Measurements from ENCODE around the gene PPA1. TPM values are rescaled to one million over a fixed set of nuclear protein-coding genes. Genes with fewer than 3 reads are reported as not detected.
A peak's percentile ranks its signal among the peaks of the same experiment; 100 is the strongest.

PPA1 gene
- total RNA-seq, 2 experiments from 2014 or later = 69.0 to 69.3 TPM

DNA sequence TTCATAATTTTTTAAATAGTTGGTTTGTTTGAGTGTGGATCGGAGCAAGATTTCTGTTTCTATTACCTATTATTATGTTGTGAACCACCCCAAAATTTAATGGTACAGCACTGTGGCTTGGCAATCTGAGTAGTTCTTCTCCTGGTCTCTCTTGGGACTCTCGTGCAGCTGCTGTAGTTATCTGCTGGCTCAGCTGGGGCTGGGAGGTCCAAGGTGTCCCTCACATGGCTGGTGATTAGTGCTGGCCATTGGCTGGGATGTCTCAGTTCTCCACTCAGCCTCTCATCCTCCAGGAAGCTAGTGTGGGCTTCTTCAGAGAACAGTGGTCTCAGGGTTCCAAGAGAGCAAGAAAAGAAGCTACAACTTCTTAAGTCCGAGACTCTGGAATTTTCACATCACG, 35.1 kb upstream of the PPA1 start:
- CTCF ChIA-PET = no interaction called here
- Histone ChIP-seq H3K9me3 (ENCODE audit: control insufficient read depth in 1 of 2, insufficient read depth in 1 of 2, low read length in 2 of 2) (peaks cover 0 to 3% of the 10 kb centered on the region in 2 experiments), H3K4me1 (ENCODE audit: insufficient read depth, low read length) (peaks cover 8% of the 10 kb centered on the region), H3K4me3 (ENCODE audit: low read length) (no peak overlapping the region), H3K27ac (ENCODE audit: low read depth in 1 of 2, low read length in 2 of 2) (no peak overlapping the region), H3K27me3 (ENCODE audit: control insufficient read depth in 1 of 2, insufficient read depth in 2 of 2, low read length in 2 of 2) (no peaks in the 10 kb centered on the region), H3K36me3 (ENCODE audit: insufficient read depth, low read length) (no peaks in the 10 kb centered on the region)
- Mint-ChIP-seq H3K9me3 (no peaks in the 10 kb centered on the region), H3K4me1 (ENCODE audit: low read depth) (peaks cover 10% of the 10 kb centered on the region), H3K36me3 (ENCODE audit: low read depth) (no peaks in the 10 kb centered on the region), H3K27ac (no peak overlapping the region), H3K4me3 (no peak overlapping the region), H3K27me3 (peaks cover 4% of the 10 kb centered on the region)
- POLR2A ChIA-PET = no interaction called here
- intact Hi-C loops (cut with DNase I, micrococcal nuclease) = loop anchor here in 1 of 2 experiments (5.0 kb wide), 1 partner anchor 36 kb away; the partner anchor contains the start of gene PPA1
- TF ChIP-seq, protein P1, sequence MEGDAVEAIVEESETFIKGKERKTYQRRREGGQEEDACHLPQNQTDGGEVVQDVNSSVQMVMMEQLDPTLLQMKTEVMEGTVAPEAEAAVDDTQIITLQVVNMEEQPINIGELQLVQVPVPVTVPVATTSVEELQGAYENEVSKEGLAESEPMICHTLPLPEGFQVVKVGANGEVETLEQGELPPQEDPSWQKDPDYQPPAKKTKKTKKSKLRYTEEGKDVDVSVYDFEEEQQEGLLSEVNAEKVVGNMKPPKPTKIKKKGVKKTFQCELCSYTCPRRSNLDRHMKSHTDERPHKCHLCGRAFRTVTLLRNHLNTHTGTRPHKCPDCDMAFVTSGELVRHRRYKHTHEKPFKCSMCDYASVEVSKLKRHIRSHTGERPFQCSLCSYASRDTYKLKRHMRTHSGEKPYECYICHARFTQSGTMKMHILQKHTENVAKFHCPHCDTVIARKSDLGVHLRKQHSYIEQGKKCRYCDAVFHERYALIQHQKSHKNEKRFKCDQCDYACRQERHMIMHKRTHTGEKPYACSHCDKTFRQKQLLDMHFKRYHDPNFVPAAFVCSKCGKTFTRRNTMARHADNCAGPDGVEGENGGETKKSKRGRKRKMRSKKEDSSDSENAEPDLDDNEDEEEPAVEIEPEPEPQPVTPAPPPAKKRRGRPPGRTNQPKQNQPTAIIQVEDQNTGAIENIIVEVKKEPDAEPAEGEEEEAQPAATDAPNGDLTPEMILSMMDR (IDR thresholded peaks at IDR 0.05) = no peak
- ATAC-seq (ENCODE audit: poor library complexity) = no peak
- no peak for DNase-seq

DNA sequence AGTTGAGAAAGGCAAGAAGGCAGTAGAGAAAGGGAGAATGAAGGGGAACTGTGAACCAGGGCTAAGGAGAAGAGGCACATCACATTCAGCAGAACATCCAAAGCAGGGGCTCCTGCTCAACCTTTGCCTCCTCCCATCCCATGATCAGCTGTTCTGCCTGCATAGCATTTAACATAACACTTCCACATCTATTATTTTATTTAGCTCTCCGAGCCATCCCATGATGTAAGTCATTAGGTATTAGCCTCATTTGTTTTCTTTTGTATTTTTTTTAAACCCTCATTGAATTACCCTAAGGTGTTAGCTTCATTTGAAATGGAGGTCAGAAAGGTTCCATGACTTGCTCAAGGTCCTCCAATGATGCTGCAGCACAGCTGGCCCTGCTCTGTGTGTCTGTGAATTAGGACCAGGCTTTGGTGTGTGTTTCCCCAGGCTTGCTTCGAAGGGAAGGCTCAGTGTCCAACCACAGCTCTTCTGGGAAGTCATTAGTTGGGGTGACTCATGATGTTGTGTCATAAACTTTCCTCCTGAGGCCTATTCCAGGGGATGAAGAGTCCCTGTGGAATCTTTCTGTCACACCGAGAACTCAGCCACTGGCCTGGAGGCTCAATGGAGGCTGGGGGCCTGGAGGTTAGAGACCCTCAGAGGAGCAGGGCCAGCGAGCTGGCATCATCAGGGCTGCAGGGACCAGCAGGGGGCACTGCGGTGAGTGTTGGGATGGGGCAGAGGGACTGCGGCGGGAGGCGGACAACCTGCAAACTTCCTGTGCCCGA, 34.1 kb upstream of the PPA1 start:
- H3K36me3 Mint-ChIP-seq (ENCODE audit: low read depth) = no peaks in the 10 kb centered on the region
- Histone ChIP-seq H3K9me3 (ENCODE audit: control insufficient read depth in 1 of 2, insufficient read depth in 1 of 2, low read length in 2 of 2) (peaks cover 0 to 3% of the 10 kb centered on the region in 2 experiments), H3K36me3 (ENCODE audit: insufficient read depth, low read length) (no peaks in the 10 kb centered on the region), H3K4me3 (ENCODE audit: low read length) (no peak overlapping the region), H3K4me1 (ENCODE audit: insufficient read depth, low read length) (no peaks in the 10 kb centered on the region), H3K27me3 (ENCODE audit: control insufficient read depth in 1 of 2, insufficient read depth in 2 of 2, low read length in 2 of 2) (no peaks in the 10 kb centered on the region), H3K27ac (ENCODE audit: low read depth in 1 of 2, low read length in 2 of 2) (no peak overlapping the region)
- ChIA-PET POLR2A (no interaction called here), CTCF (interaction anchor here (0.6 kb wide), 1 partner anchor 40 kb away, joined by 3 read pairs; no protein-coding TSS in a partner anchor)
- no peak overlapping the region for H3K27ac Mint-ChIP-seq
- no peak overlapping the region for H3K4me3 Mint-ChIP-seq
- intact Hi-C loops (cut with DNase I, micrococcal nuclease) = loop anchor here in 1 of 2 experiments (5.0 kb wide), 1 partner anchor 35 kb away; the partner anchor contains the start of gene PPA1
- H3K27me3 Mint-ChIP-seq = peaks cover 8% of the 10 kb centered on the region
- H3K9me3 Mint-ChIP-seq = no peaks in the 10 kb centered on the region
- no peak for ATAC-seq (ENCODE audit: poor library complexity)
- TF ChIP-seq, protein P1 (IDR thresholded peaks at IDR 0.05) = no peak
- peaks cover 2% of the 10 kb centered on the region for H3K4me1 Mint-ChIP-seq (ENCODE audit: low read depth)
- peak in 3 of 14 experiments; percentile 10 to 51 (median 38) for DNase-seq

DNA sequence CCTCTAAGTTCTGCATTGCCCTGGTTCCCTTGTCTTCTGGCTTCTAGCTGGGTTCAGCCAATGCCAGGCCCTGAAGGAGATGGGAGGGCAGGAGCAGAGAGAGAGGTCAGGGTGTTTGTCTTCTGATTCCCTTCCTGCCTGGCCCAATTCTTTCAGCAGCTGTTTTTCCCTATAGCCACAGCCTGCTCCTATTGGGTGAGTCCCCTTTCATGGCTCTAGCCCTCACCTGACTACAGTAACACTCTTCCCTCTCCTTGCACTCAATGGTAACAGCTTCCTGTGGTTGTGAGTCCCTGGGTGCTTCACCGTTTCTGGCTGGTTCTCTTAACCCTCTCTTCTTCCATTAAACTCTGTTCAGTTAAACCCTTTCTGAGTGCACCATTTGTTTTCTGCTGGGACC, 33.5 kb upstream of the PPA1 start:
- ChIA-PET POLR2A (no interaction called here), CTCF (no interaction called here)
- ATAC-seq (ENCODE audit: poor library complexity) (no peak), DNase-seq (no peak)
- no peaks in the 10 kb centered on the region for H3K4me1 Mint-ChIP-seq (ENCODE audit: low read depth)
- no peaks in the 10 kb centered on the region for H3K27me3 ChIP-seq (ENCODE audit: control insufficient read depth in 1 of 2, insufficient read depth in 2 of 2, low read length in 2 of 2)
- H3K4me3 Mint-ChIP-seq = no peak overlapping the region
- no peak overlapping the region for H3K4me3 ChIP-seq (ENCODE audit: low read length)
- peaks cover 0 to 4% of the 10 kb centered on the region in 2 experiments for H3K9me3 ChIP-seq (ENCODE audit: control insufficient read depth in 1 of 2, insufficient read depth in 1 of 2, low read length in 2 of 2)
- H3K36me3 ChIP-seq (ENCODE audit: insufficient read depth, low read length) = no peaks in the 10 kb centered on the region
- H3K4me1 ChIP-seq (ENCODE audit: insufficient read depth, low read length) = no peaks in the 10 kb centered on the region
- H3K36me3 Mint-ChIP-seq (ENCODE audit: low read depth) = no peaks in the 10 kb centered on the region
- H3K27ac ChIP-seq (ENCODE audit: low read depth in 1 of 2, low read length in 2 of 2) = no peak overlapping the region
- intact Hi-C loops (cut with DNase I, micrococcal nuclease) = loop anchor here in 1 of 2 experiments (5.0 kb wide), 1 partner anchor 34 kb away; the partner anchor contains the start of gene PPA1
- H3K9me3 Mint-ChIP-seq = no peaks in the 10 kb centered on the region
- H3K27ac Mint-ChIP-seq = no peak overlapping the region
- TF ChIP-seq, protein P1 (IDR thresholded peaks at IDR 0.05) = no peak
- H3K27me3 Mint-ChIP-seq = peaks cover 9% of the 10 kb centered on the region
